ENCODE results near the gene WDR73.

The WDR73 gene

GRCh38 chr15:84645997-84646396, 8.1 kb downstream of the WDR73 start:
- TF ChIP-seq TAF1 (IDR thresholded peaks at IDR 0.05; ENCODE audit: borderline replicate concordance, insufficient read depth, low read length) (no peak), POLR2AphosphoS5 (IDR thresholded peaks at IDR 0.05; ENCODE audit: low read depth, low read length) (no peak), SIN3A (IDR thresholded peaks at IDR 0.05; ENCODE audit: borderline replicate concordance, insufficient read depth, low read length) (no peak), REST (IDR thresholded peaks at IDR 0.05; ENCODE audit: insufficient read depth in 1 of 2, low read depth in 2 of 2, low read length in 2 of 2) (no peak)

GRCh38 chr15:84645496-84645895, 8.6 kb downstream of the WDR73 start:
- no peak for TF ChIP-seq REST (IDR thresholded peaks at IDR 0.05; ENCODE audit: insufficient read depth in 1 of 2, low read depth in 2 of 2, low read length in 2 of 2)
- TF ChIP-seq TAF1 (IDR thresholded peaks at IDR 0.05; ENCODE audit: borderline replicate concordance, insufficient read depth, low read length) = no peak
- TF ChIP-seq SIN3A (IDR thresholded peaks at IDR 0.05; ENCODE audit: borderline replicate concordance, insufficient read depth, low read length) = no peak
- no peak for TF ChIP-seq FOXP2 (optimal IDR thresholded peaks at IDR 0.05; ENCODE audit: borderline replicate concordance, extremely low read depth, extremely low read length, insufficient read depth)
- no peak for TF ChIP-seq POLR2AphosphoS5 (IDR thresholded peaks at IDR 0.05; ENCODE audit: low read depth, low read length)

- no peak for TF ChIP-seq REST (IDR thresholded peaks at IDR 0.05; ENCODE audit: insufficient read depth in 1 of 2, low read depth in 2 of 2, low read length in 2 of 2)
Measured at GRCh38 chr15:84643838-84644237, 10.2 kb downstream of the WDR73 start.

GRCh38 chr15:84638103-84638502, 16.0 kb downstream of the WDR73 start:
- TF ChIP-seq TAF1 (IDR thresholded peaks at IDR 0.05; ENCODE audit: borderline replicate concordance, insufficient read depth, low read length) = no peak
- no peak for TF ChIP-seq SIN3A (IDR thresholded peaks at IDR 0.05; ENCODE audit: borderline replicate concordance, insufficient read depth, low read length)
- no peak for TF ChIP-seq REST (IDR thresholded peaks at IDR 0.05; ENCODE audit: insufficient read depth in 1 of 2, low read depth in 2 of 2, low read length in 2 of 2)
- TF ChIP-seq FOXP2 (optimal IDR thresholded peaks at IDR 0.05; ENCODE audit: borderline replicate concordance, extremely low read depth, extremely low read length, insufficient read depth) = no peak
- no peak for TF ChIP-seq POLR2AphosphoS5 (IDR thresholded peaks at IDR 0.05; ENCODE audit: low read depth, low read length)

- TF ChIP-seq TAF1 (IDR thresholded peaks at IDR 0.05; ENCODE audit: borderline replicate concordance, insufficient read depth, low read length) = no peak
- no peak for TF ChIP-seq POLR2AphosphoS5 (IDR thresholded peaks at IDR 0.05; ENCODE audit: low read depth, low read length)
- no peak for TF ChIP-seq FOXP2 (optimal IDR thresholded peaks at IDR 0.05; ENCODE audit: borderline replicate concordance, extremely low read depth, extremely low read length, insufficient read depth)
- TF ChIP-seq REST (IDR thresholded peaks at IDR 0.05; ENCODE audit: insufficient read depth in 1 of 2, low read depth in 2 of 2, low read length in 2 of 2) = no peak
Measured at GRCh38 chr15:84634228-84634837, 19.8 kb downstream of the WDR73 start.
